SK-N-SH treated with all-trans-retinoic acid at 6 μM for 48 hours (cell line): ENCODE measurements around the gene ZDHHC11B.

ENCODE experiments used
- ATAC-seq: fragments of 200-7000 bp; cut with Tn5 transposase; 3 replicates; pipeline ENCODE4 v1.9.1; 2020; ENCODE audit warnings: mild to moderate bottlenecking, moderate library complexity
- ARNTL ChIP-seq: fragments of 450-650 bp; formaldehyde crosslinking; IDR thresholded peaks from 2 replicates; pipeline ENCODE4 v1.5.0; 2020; ENCODE audit warnings: low read depth, mild to moderate bottlenecking, moderate library complexity, borderline replicate concordance
- BACH2 ChIP-seq: fragments of 250-450 bp; sonication (Bioruptor Pico); IDR thresholded peaks from 2 replicates; pipeline ENCODE4 v1.9.0; 2021; ENCODE audit warnings: mild to moderate bottlenecking, borderline replicate concordance
- CREB5 ChIP-seq: fragments of 250-450 bp; sonication (Bioruptor Pico); IDR thresholded peaks from 2 replicates; pipeline ENCODE4 v1.5.1; 2020; ENCODE audit warnings: low read depth, mild to moderate bottlenecking, moderate library complexity
- CSDC2 ChIP-seq: fragments of 250-450 bp; sonication (Bioruptor Pico); IDR thresholded peaks from 2 replicates; pipeline ENCODE4 v1.5.0; 2020; ENCODE audit warnings: mild to moderate bottlenecking, moderate library complexity
- ESRRG ChIP-seq: fragments of 250-450 bp; sonication (Bioruptor Pico); IDR thresholded peaks from 2 replicates; pipeline ENCODE4 v1.6.1; 2021; ENCODE audit warnings: mild to moderate bottlenecking
- ISL1 ChIP-seq: fragments of 250-450 bp; sonication (Bioruptor Pico); IDR thresholded peaks from 2 replicates; pipeline ENCODE4 v2.1.2; 2022; ENCODE audit warnings: mild to moderate bottlenecking, moderate library complexity
- OSR1 ChIP-seq: fragments of 250-450 bp; sonication (Bioruptor Pico); IDR thresholded peaks from 2 replicates; pipeline ENCODE4 v1.8.0; 2022; ENCODE audit warnings: moderate library complexity, mild to moderate bottlenecking, inconsistent platforms
- PPARA ChIP-seq: fragments of 250-450 bp; sonication (Bioruptor Pico); IDR thresholded peaks from 2 replicates; pipeline ENCODE4 v1.5.0; 2020; ENCODE audit warnings: mild to moderate bottlenecking, borderline replicate concordance
- SNAI2 ChIP-seq: fragments of 250-450 bp; sonication (Bioruptor Pico); IDR thresholded peaks from 2 replicates; pipeline ENCODE4 v1.5.0; 2020; ENCODE audit warnings: mild to moderate bottlenecking, moderate library complexity
- TCF4 ChIP-seq: fragments of 250-450 bp; sonication (Bioruptor Pico); IDR thresholded peaks from 2 replicates; pipeline ENCODE4 v1.8.0; 2021; ENCODE audit warnings: mild to moderate bottlenecking, moderate library complexity, borderline replicate concordance
- TOX ChIP-seq: fragments of 250-450 bp; sonication (Bioruptor Pico); IDR thresholded peaks from 2 replicates; pipeline ENCODE4 v1.8.0; 2021; ENCODE audit warnings: mild to moderate bottlenecking, moderate library complexity, borderline replicate concordance
- TSHZ2 ChIP-seq: fragments of 250-450 bp; sonication (Bioruptor Pico); IDR thresholded peaks from 2 replicates; pipeline ENCODE4 v1.5.0; 2020; ENCODE audit warnings: mild to moderate bottlenecking, moderate library complexity
- ZC3H10 ChIP-seq: fragments of 250-450 bp; sonication (Bioruptor Pico); IDR thresholded peaks from 2 replicates; pipeline ENCODE4 v1.5.1; 2021; ENCODE audit warnings: mild to moderate bottlenecking, moderate library complexity
- ZFP3 ChIP-seq: fragments of 250-450 bp; sonication (Bioruptor Pico); IDR thresholded peaks from 2 replicates; pipeline ENCODE4 v1.5.0; 2020; ENCODE audit warnings: mild to moderate bottlenecking, moderate library complexity
- ZFP30 ChIP-seq: fragments of 450-650 bp; formaldehyde crosslinking; IDR thresholded peaks from 2 replicates; pipeline ENCODE4 v1.5.0; 2022; ENCODE audit warnings: mild to moderate bottlenecking, moderate library complexity
- ZNF8 ChIP-seq: fragments of 450-650 bp; formaldehyde crosslinking; IDR thresholded peaks from 2 replicates; pipeline ENCODE4 v1.5.0; 2020; ENCODE audit warnings: mild to moderate bottlenecking, moderate library complexity
- TF ChIP-seq, protein P1 (sequence below): fragments of 250-450 bp; sonication (Bioruptor Pico); IDR thresholded peaks from 2 replicates; pipeline ENCODE4 v1.5.1; 2021; ENCODE audit warnings: mild to moderate bottlenecking, moderate library complexity

ZDHHC11B gene

DNA sequence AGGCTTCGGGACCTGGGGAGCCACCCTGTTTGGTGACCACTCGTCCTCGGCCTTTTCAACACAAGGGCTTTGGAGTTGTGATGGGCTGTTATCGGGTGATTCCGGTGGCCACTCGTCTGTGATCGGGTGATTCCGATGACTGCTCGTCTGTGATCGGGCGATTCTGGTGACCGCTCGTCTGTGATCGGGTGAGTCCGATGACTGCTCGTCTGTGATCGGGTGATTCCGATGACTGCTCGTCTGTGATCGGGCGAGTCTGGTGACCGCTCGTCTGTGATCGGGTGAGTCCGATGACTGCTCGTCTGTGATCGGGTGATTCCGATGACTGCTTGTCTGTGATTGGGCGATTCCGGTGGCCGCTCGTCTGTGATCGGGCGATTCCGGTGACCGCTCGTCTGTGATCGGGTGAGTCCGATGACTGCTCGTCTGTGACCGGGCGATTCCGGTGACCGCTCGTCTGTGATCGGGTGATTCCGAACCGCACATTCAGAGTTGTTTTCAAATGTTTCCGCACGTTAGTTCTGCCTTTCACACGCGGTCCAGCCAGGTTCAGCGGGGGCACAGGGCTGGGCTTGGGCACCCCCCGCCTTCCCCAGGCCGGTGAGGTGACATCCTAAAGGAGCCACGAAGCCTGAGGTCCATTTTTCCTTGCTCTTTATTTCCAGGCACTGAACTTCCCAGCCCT, 121.6 kb downstream of the ZDHHC11B start:
- TF ChIP-seq SNAI2 (CRISPR knock-in tag) = no peak
- TF ChIP-seq CSDC2 (CRISPR knock-in tag) = no peak
- no peak for TF ChIP-seq CREB5
- no peak for TF ChIP-seq ESRRG (CRISPR knock-in tag)
- TF ChIP-seq TOX (CRISPR knock-in tag) = no peak
- TF ChIP-seq, protein P1, sequence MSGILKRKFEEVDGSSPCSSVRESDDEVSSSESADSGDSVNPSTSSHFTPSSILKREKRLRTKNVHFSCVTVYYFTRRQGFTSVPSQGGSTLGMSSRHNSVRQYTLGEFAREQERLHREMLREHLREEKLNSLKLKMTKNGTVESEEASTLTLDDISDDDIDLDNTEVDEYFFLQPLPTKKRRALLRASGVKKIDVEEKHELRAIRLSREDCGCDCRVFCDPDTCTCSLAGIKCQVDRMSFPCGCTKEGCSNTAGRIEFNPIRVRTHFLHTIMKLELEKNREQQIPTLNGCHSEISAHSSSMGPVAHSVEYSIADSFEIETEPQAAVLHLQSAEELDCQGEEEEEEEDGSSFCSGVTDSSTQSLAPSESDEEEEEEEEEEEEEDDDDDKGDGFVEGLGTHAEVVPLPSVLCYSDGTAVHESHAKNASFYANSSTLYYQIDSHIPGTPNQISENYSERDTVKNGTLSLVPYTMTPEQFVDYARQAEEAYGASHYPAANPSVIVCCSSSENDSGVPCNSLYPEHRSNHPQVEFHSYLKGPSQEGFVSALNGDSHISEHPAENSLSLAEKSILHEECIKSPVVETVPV (CRISPR knock-in tag) = no peak
- no peak for TF ChIP-seq ZFP3 (CRISPR knock-in tag)
- TF ChIP-seq ZFP30 = no peak
- TF ChIP-seq ISL1 (CRISPR knock-in tag) = no peak
- TF ChIP-seq ZC3H10 (CRISPR knock-in tag) = no peak
- no peak for TF ChIP-seq TCF4
- ATAC-seq = no peak

DNA sequence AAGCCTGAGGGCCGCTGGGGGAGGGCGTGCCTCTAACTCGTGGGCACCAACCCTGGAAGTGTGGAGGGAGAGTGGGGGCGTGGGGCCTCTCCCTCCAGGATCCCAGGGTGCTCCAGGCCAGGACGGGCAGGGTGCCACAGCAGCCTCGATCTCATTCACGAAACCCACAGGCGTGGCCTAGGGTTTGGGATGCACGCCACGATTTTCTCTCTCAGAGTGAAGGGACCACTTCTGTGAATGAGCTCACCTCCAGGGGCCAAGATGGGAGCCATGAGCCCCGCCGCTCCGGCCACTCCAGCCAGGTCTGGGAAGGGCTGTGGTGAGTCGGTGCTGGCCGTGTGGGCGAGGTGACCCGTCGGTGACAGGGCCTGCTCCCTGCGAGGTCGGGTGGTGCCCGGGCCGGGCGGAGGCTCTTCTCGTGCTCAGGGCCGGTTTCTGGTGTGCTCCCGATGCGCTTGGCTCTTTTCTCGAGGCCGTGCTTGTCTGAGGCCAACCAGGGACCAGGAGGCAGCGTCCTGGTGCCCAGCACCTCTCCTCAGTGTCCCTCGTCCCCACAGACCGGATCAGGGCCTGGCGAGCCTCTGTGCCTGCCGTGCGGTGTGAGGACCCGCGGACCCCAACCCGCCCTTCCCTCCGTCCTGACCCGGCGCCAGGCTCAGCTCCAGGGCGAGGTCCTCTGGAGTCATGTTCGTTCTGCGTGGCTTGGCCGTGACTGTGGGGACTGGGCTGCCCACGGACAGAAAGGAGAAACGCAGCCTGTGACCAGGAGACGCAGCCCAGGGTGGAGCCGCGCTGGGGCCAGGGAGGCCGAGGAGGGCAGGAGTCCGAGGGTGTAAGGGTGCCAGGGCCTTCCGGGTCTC, 122.4 kb downstream of the ZDHHC11B start:
- no peak for ATAC-seq
- TF ChIP-seq TSHZ2 (CRISPR knock-in tag) (no peak), ZFP30 (no peak)

GRCh38 chr5:660491-661030, 124.0 kb downstream of the ZDHHC11B start:
- no peak for ATAC-seq
- TF ChIP-seq SNAI2 (CRISPR knock-in tag) (no peak), OSR1 (no peak), ARNTL (CRISPR knock-in tag) (no peak), BACH2 (CRISPR knock-in tag) (no peak), ZNF8 (CRISPR knock-in tag) (no peak), ZFP3 (CRISPR knock-in tag) (no peak), PPARA (no peak), TOX (CRISPR knock-in tag) (no peak)
